PC-3 (cell line): ENCODE results near the gene BTBD16. TPM values are rescaled to one million over a fixed set of nuclear protein-coding genes. Genes with fewer than 3 reads are reported as not detected.

ENCODE experiments used
- ATAC-seq: fragments of 200-7000 bp; cut with Tn5 transposase; 2 replicates; pipeline ENCODE4 v1.9.1; 2020; ENCODE audit warnings: mild to moderate bottlenecking, moderate library complexity
- BruUV-seq: library from RNA; stranded (reverse); fragments of 400-500 nt; replicated peaks from 2 replicates; lab custom pipeline; 2021; lab: Mats Ljungman, UMichigan
- CTCF ChIA-PET: fragments of 300-600 bp; sonication (Branson Sonifier 250); formaldehyde crosslinking; loops from one replicate; lab custom pipeline; 2022; ENCODE audit warnings: antibody characterized with exemption; lab: Charles Lee
- POLR2A ChIA-PET: fragments of 300-600 bp; sonication (Branson Sonifier 250); formaldehyde crosslinking; loops from one replicate; lab custom pipeline; 2022; ENCODE audit warnings: antibody characterized with exemption; ENCODE audit not compliant: unreplicated experiment; lab: Charles Lee
- DNase-seq: peaks from one replicate; pipeline ENCODE4 v3.0.0-alpha.2; 2015
- H2AFZ ChIP-seq: fragments of 300-600 bp; sonication (generic); 2 replicates; pipeline ENCODE4 v1.6.0; 2016; ENCODE audit warnings: antibody characterized with exemption, low read length
- H3F3A ChIP-seq: fragments of 300-600 bp; sonication (generic); one replicate; pipeline ENCODE4 v1.6.0; 2017; ENCODE audit warnings: antibody characterized with exemption, low read length, control low read depth, mild to moderate bottlenecking; ENCODE audit not compliant: unreplicated experiment
- H3K27ac ChIP-seq: fragments of 300-600 bp; sonication (generic); 2 replicates; pipeline ENCODE4 v1.5.1; 2016; ENCODE audit warnings: mild to moderate bottlenecking, low read length
- H3K27me3 ChIP-seq: fragments of 300-600 bp; sonication (generic); 2 replicates; pipeline ENCODE4 v1.6.1; 2016; ENCODE audit warnings: low read length, mixed read lengths
- H3K36me3 ChIP-seq: fragments of 300-600 bp; sonication (generic); 2 replicates; pipeline ENCODE4 v1.6.1; 2016; ENCODE audit warnings: low read depth, mixed run types, low read length, mixed read lengths
- H3K4me1 ChIP-seq: fragments of 300-600 bp; sonication (generic); 2 replicates; pipeline ENCODE4 v1.5.1; 2016; ENCODE audit warnings: low read length; ENCODE audit not compliant: insufficient read depth
- H3K4me2 ChIP-seq: fragments of 300-600 bp; sonication (generic); 2 replicates; pipeline ENCODE4 v1.6.0; 2016; ENCODE audit warnings: low read length
- H3K4me3 ChIP-seq: fragments of 300-600 bp; sonication (generic); 2 replicates; pipeline ENCODE4 v1.5.1; 2016; ENCODE audit warnings: mild to moderate bottlenecking, low read length, mixed read lengths
- H3K79me2 ChIP-seq: fragments of 300-600 bp; sonication (generic); 2 replicates; pipeline ENCODE4 v1.6.1; 2017; ENCODE audit warnings: low read length, mixed read lengths
- H3K9ac ChIP-seq: fragments of 300-600 bp; sonication (generic); 2 replicates; pipeline ENCODE4 v1.6.0; 2016; ENCODE audit warnings: mild to moderate bottlenecking, low read length
- H3K9me2 ChIP-seq: fragments of 300-600 bp; sonication (generic); replicated peaks from 2 replicates; pipeline ENCODE4 v1.6.1; 2016; ENCODE audit warnings: mixed run types, low read length, mixed read lengths
- H3K9me3 ChIP-seq: fragments of 300-600 bp; sonication (generic); 2 replicates; pipeline ENCODE4 v1.6.1; 2016; ENCODE audit warnings: low read length, mixed read lengths
- H4K20me1 ChIP-seq: fragments of 300-600 bp; sonication (generic); 2 replicates; pipeline ENCODE4 v1.6.1; 2016; ENCODE audit warnings: low read length, mixed read lengths
- EZH2 ChIP-seq: fragments of 300-600 bp; sonication (generic); IDR thresholded peaks from one replicate; pipeline ENCODE4 v1.6.1; 2017; ENCODE audit warnings: antibody characterized with exemption, mild to moderate bottlenecking, low read length; ENCODE audit not compliant: unreplicated experiment
- EZH2phosphoT487 ChIP-seq: fragments of 300-600 bp; sonication (generic); IDR thresholded peaks from 2 replicates; pipeline ENCODE4 v1.6.1; 2018; ENCODE audit warnings: mild to moderate bottlenecking, antibody characterized with exemption, low read length, borderline replicate concordance
- intact Hi-C: fragments of 100-400 bp; cut with micrococcal nuclease; formaldehyde crosslinking; loops from 2 replicates; pipeline ENCODE4 v1.9.0; 2023
- total RNA-seq: library from RNA; depleted of rRNA; stranded (reverse); fragments of >200 nt; gene quantifications from 2 replicates; pipeline ENCODE4 v1.2.3, GENCODE V29; 2014
- TF ChIP-seq, protein P1 (sequence below): fragments of 300-600 bp; sonication (generic); conservative IDR thresholded peaks from 2 replicates; pipeline ENCODE4 v1.5.1; 2017; ENCODE audit warnings: antibody characterized with exemption, low read depth, mild to moderate bottlenecking, low read length

Gene BTBD16
- total RNA-seq, 1 experiment from 2014 or later: not detected

DNA sequence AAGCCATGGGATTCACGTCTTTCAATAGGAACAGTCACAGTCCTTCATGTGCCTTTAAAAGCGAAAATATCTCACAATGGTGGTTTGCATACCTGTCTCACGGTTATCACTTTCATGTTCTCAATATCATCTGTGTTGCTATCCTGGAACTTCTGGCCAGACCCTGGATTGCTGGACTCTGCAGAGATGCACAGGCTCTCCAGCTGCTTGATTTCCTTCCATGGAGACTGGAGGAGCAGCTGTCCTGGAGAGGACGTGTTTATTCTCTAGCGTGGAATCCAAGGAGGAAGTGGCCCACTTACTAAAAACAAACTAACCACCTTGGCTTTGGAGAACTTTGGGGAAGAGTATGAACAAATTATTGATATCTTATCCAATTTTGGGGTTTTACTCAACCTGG lies 16.5 kb downstream of the BTBD16 start:
- intact Hi-C loops: no loop called here
- no peak for ATAC-seq
- Histone ChIP-seq H3K4me3 (no peak overlapping the region), H3K4me2 (no peak overlapping the region), H3K4me1 (peaks cover under 1% of the 10 kb centered on the region), H3K36me3 (no peaks in the 10 kb centered on the region), H4K20me1 (no peaks in the 10 kb centered on the region), H3F3A (no peaks in the 10 kb centered on the region), H2AFZ (no peak overlapping the region), H3K9me2 (no peaks in the 10 kb centered on the region), H3K27ac (no peak overlapping the region), H3K79me2 (no peaks in the 10 kb centered on the region), H3K9ac (no peak overlapping the region), H3K27me3 (no peaks in the 10 kb centered on the region), H3K9me3 (no peaks in the 10 kb centered on the region)
- CTCF ChIA-PET: no interaction called here
- DNase-seq: no peak
- TF ChIP-seq, protein P1, sequence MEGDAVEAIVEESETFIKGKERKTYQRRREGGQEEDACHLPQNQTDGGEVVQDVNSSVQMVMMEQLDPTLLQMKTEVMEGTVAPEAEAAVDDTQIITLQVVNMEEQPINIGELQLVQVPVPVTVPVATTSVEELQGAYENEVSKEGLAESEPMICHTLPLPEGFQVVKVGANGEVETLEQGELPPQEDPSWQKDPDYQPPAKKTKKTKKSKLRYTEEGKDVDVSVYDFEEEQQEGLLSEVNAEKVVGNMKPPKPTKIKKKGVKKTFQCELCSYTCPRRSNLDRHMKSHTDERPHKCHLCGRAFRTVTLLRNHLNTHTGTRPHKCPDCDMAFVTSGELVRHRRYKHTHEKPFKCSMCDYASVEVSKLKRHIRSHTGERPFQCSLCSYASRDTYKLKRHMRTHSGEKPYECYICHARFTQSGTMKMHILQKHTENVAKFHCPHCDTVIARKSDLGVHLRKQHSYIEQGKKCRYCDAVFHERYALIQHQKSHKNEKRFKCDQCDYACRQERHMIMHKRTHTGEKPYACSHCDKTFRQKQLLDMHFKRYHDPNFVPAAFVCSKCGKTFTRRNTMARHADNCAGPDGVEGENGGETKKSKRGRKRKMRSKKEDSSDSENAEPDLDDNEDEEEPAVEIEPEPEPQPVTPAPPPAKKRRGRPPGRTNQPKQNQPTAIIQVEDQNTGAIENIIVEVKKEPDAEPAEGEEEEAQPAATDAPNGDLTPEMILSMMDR: no peak
- TF ChIP-seq EZH2: no peak
- TF ChIP-seq EZH2phosphoT487: no peak
- POLR2A ChIA-PET: interaction anchor here (0.6 kb wide), 1 partner anchor 159 kb away, joined by 5 read pairs; no protein-coding TSS in a partner anchor
- BruUV-seq: no TSS peak

DNA sequence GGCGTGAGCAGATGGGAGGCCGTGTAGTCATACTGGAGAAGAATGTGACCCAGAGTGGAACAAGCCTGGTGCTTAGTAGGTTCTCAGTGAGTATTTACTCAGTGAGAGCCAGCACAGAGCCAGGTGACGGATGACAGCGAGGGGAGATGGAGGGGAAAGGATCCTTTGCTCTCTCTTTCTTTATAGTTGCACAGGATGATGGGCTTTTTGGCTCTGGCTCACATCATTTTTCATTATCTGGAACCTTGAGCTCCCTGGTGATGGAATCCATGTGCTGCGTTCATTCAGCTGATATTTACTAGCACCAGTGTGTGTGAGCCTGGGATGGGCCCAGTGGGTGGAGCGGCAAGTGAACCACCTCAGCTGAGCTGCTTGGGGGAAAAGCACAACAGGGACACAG lies 17.2 kb downstream of the BTBD16 start:
- no peaks in the 10 kb centered on the region for H3K27me3 ChIP-seq
- no peaks in the 10 kb centered on the region for H3K79me2 ChIP-seq
- H3K4me1 ChIP-seq: peaks cover under 1% of the 10 kb centered on the region; the same call in 1 of the 2 replicates
- H3K27ac ChIP-seq: no peak overlapping the region
- CTCF ChIA-PET: no interaction called here
- intact Hi-C loops: no loop called here
- BruUV-seq: no TSS peak
- POLR2A ChIA-PET: interaction anchor here (0.6 kb wide), 1 partner anchor 159 kb away, joined by 5 read pairs; no protein-coding TSS in a partner anchor
- no peaks in the 10 kb centered on the region for H3K9me3 ChIP-seq
- H4K20me1 ChIP-seq: no peaks in the 10 kb centered on the region
- no peak for DNase-seq
- no peak overlapping the region for H3K4me2 ChIP-seq
- ATAC-seq: no peak
- H3K9me2 ChIP-seq: no peaks in the 10 kb centered on the region
- TF ChIP-seq, protein P1: no peak
- TF ChIP-seq EZH2phosphoT487 (no peak), EZH2 (no peak)
- no peaks in the 10 kb centered on the region for H3K36me3 ChIP-seq
- no peak overlapping the region for H3K9ac ChIP-seq
- H3F3A ChIP-seq: no peaks in the 10 kb centered on the region
- H2AFZ ChIP-seq: no peak overlapping the region
- H3K4me3 ChIP-seq: no peak overlapping the region

DNA sequence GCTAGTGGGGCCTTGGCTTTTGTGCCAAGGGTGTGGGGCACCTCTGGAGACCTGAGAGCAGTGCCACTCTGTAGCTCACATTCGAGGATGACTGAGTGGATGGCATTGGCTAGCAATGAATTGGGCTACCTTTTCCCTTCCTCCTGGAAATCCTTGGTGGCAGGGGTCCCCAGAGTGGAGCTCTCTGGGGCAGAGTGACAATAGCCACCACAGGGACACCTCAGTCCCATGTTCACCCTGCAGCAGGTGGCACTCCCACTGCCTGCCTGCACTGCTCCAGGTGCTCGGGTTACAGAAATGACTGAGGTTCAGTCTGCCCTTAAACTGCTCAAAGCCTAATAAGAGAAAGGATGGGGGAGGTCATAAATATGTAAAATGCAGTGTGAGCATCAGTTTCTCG lies 17.8 kb downstream of the BTBD16 start:
- TF ChIP-seq, protein P1: no peak
- TF ChIP-seq EZH2 (no peak), EZH2phosphoT487 (no peak)
- BruUV-seq: no TSS peak
- no peaks in the 10 kb centered on the region for H3K36me3 ChIP-seq
- intact Hi-C loops: no loop called here
- no peak overlapping the region for H2AFZ ChIP-seq
- no peaks in the 10 kb centered on the region for H3K9me2 ChIP-seq
- no peak overlapping the region for H3K4me3 ChIP-seq
- no peak for ATAC-seq
- ChIA-PET CTCF (no interaction called here), POLR2A (no interaction called here)
- DNase-seq: no peak
- H4K20me1 ChIP-seq: no peaks in the 10 kb centered on the region
- H3K4me2 ChIP-seq: no peak overlapping the region
- no peak overlapping the region for H3K9ac ChIP-seq
- H3K27me3 ChIP-seq: no peaks in the 10 kb centered on the region
- H3K4me1 ChIP-seq: peaks cover 7% of the 10 kb centered on the region
- no peaks in the 10 kb centered on the region for H3K9me3 ChIP-seq
- H3F3A ChIP-seq: no peaks in the 10 kb centered on the region
- no peak overlapping the region for H3K27ac ChIP-seq
- no peaks in the 10 kb centered on the region for H3K79me2 ChIP-seq
